SU-DHL-6 (cell line): ENCODE measurements around the gene SCD5.

Source experiments
- H2AFZ ChIP-seq: fragments of 200-600 bp; sonication (generic); 2 replicates; pipeline ENCODE4 v1.6.1; 2014; ENCODE audit warnings: low read depth, mild to moderate bottlenecking, moderate library complexity, mixed read lengths, antibody characterized with exemption, low read length; ENCODE audit not compliant: severe bottlenecking
- H3F3A ChIP-seq: fragments of 200-600 bp; shearing (Covaris generic); 2 replicates; pipeline ENCODE4 v1.6.0; 2016; ENCODE audit warnings: antibody characterized with exemption, mild to moderate bottlenecking; ENCODE audit not compliant: insufficient read depth
- H3K27ac ChIP-seq: fragments of 200-600 bp; sonication (generic); 2 replicates; pipeline ENCODE4 v1.5.1; 2016; ENCODE audit warnings: low read depth, mild to moderate bottlenecking, low read length, moderate library complexity, mixed read lengths
- H3K27me3 ChIP-seq: fragments of 200-600 bp; sonication (generic), shearing (Covaris generic); 2 replicates; pipeline ENCODE4 v1.6.0; 2014; ENCODE audit warnings: mild to moderate bottlenecking, low read length
- H3K36me3 ChIP-seq: fragments of 200-600 bp; sonication (generic); 2 replicates; pipeline ENCODE4 v1.6.1; 2014; ENCODE audit warnings: mild to moderate bottlenecking, low read length, mixed read lengths
- H3K4me2 ChIP-seq: fragments of 300-600, 200-600 bp; shearing (Covaris generic), sonication (generic); 2 replicates; pipeline ENCODE4 v1.6.0; 2014; ENCODE audit warnings: low read length, low read depth, mild to moderate bottlenecking; ENCODE audit not compliant: poor library complexity, severe bottlenecking
- H3K4me3 ChIP-seq: fragments of 200-600 bp; sonication (generic); 2 replicates; pipeline ENCODE4 v1.5.1; 2014; ENCODE audit warnings: antibody characterized with exemption, low read length, mild to moderate bottlenecking, mixed read lengths; ENCODE audit not compliant: insufficient read depth, poor library complexity, severe bottlenecking
- H3K79me2 ChIP-seq: fragments of 200-600 bp; sonication (generic); 2 replicates; pipeline ENCODE4 v1.6.1; 2014; ENCODE audit warnings: mild to moderate bottlenecking, low read length, moderate library complexity; ENCODE audit not compliant: insufficient read depth
- H3K9ac ChIP-seq: fragments of 200-600 bp; sonication (generic); 2 replicates; pipeline ENCODE4 v1.7.0; 2014; ENCODE audit warnings: mild to moderate bottlenecking, low read length
- H3K9me2 ChIP-seq: fragments of 200-600 bp; sonication (generic); replicated peaks from 2 replicates; pipeline ENCODE4 v1.6.1; 2014; ENCODE audit warnings: low read length; ENCODE audit not compliant: insufficient read depth
- H3K9me3 ChIP-seq: fragments of 200-600 bp; sonication (generic); 2 replicates; pipeline ENCODE4 v1.6.1; 2014; ENCODE audit warnings: low read length, mixed read lengths; ENCODE audit not compliant: insufficient read depth
- H4K20me1 ChIP-seq: fragments of 200-600 bp; sonication (generic); 2 replicates; pipeline ENCODE4 v1.6.1; 2014; ENCODE audit warnings: low read depth, mild to moderate bottlenecking, antibody characterized with exemption, low read length, moderate library complexity, mixed read lengths
- CTCF ChIP-seq: fragments of 200-600 bp; sonication (generic); IDR thresholded peaks from one replicate; pipeline ENCODE4 v1.5.1; 2017; ENCODE audit warnings: antibody characterized with exemption, mild to moderate bottlenecking, low read length, moderate library complexity; ENCODE audit not compliant: insufficient read depth, poor library complexity, severe bottlenecking
- EZH2phosphoT487 ChIP-seq: fragments of 200-600 bp; sonication (generic), shearing (Covaris generic); conservative IDR thresholded peaks from 2 replicates; pipeline ENCODE4 v1.6.1; 2018; ENCODE audit warnings: mild to moderate bottlenecking, antibody characterized with exemption, low read length, moderate library complexity, mixed read lengths

Gene SCD5

GRCh38 chr4:82630079-82630478, 168.5 kb downstream of the SCD5 start:
- H3K4me3 ChIP-seq = no peak overlapping the region
- TF ChIP-seq EZH2phosphoT487 = no peak
- no peak for TF ChIP-seq CTCF
- no peaks in the 10 kb centered on the region for H3F3A ChIP-seq

GRCh38 chr4:82629238-82630000, 169.2 kb downstream of the SCD5 start:
- H3F3A ChIP-seq = no peaks in the 10 kb centered on the region

More at GRCh38 chr4:82630079-82630478, 168.5 kb downstream of the SCD5 start:
- no peaks in the 10 kb centered on the region for H3K9me3 ChIP-seq
- H2AFZ ChIP-seq = no peak overlapping the region
- no peaks in the 10 kb centered on the region for H3K27me3 ChIP-seq
- no peaks in the 10 kb centered on the region for H4K20me1 ChIP-seq
- H3K27ac ChIP-seq = no peak overlapping the region
- H3K9me2 ChIP-seq = no peaks in the 10 kb centered on the region
- no peaks in the 10 kb centered on the region for H3K36me3 ChIP-seq
- H3K79me2 ChIP-seq = no peaks in the 10 kb centered on the region
- H3K4me2 ChIP-seq = no peak overlapping the region
- no peak overlapping the region for H3K9ac ChIP-seq

GRCh38 chr4:82626251-82626868, 172.2 kb downstream of the SCD5 start:
- Histone ChIP-seq H3F3A (no peaks in the 10 kb centered on the region), H4K20me1 (no peaks in the 10 kb centered on the region), H3K4me3 (no peak overlapping the region), H3K9me3 (no peaks in the 10 kb centered on the region), H3K4me2 (no peak overlapping the region), H3K27ac (no peak overlapping the region), H3K9ac (no peak overlapping the region), H3K27me3 (no peaks in the 10 kb centered on the region), H3K79me2 (no peaks in the 10 kb centered on the region), H3K36me3 (no peaks in the 10 kb centered on the region), H2AFZ (no peak overlapping the region), H3K9me2 (no peaks in the 10 kb centered on the region)
- TF ChIP-seq EZH2phosphoT487 (no peak), CTCF (no peak)

More at GRCh38 chr4:82629238-82630000, 169.2 kb downstream of the SCD5 start:
- Histone ChIP-seq H2AFZ (no peak overlapping the region), H3K9ac (no peak overlapping the region), H3K4me3 (no peak overlapping the region), H3K27ac (no peak overlapping the region), H3K4me2 (no peak overlapping the region), H3K36me3 (no peaks in the 10 kb centered on the region), H3K9me2 (no peaks in the 10 kb centered on the region), H3K9me3 (no peaks in the 10 kb centered on the region), H3K27me3 (no peaks in the 10 kb centered on the region), H3K79me2 (no peaks in the 10 kb centered on the region), H4K20me1 (no peaks in the 10 kb centered on the region)
- TF ChIP-seq CTCF = no peak
- TF ChIP-seq EZH2phosphoT487 = no peak
